HepG2 (cell line): ENCODE measurements around the gene AMBRA1. TPM values are rescaled to one million over a fixed set of nuclear protein-coding genes. Genes with fewer than 3 reads are reported as not detected.

Experiments
- ARHGAP35 ChIP-seq: sonication (generic); formaldehyde crosslinking; IDR thresholded peaks from 2 replicates; pipeline ENCODE4 v1.9.0; 2022; ENCODE audit warnings: mild to moderate bottlenecking, inconsistent platforms, moderate library complexity, missing genetic modification reagents, borderline replicate concordance
- ARNT ChIP-seq: fragments of 450-650 bp; IDR thresholded peaks from 2 replicates; pipeline ENCODE4 v1.6.1; 2017
- EHMT2 ChIP-seq: fragments of 200-600 bp; sonication (generic); IDR thresholded peaks from 2 replicates; pipeline ENCODE4 v1.7.0; 2017; ENCODE audit warnings: antibody characterized with exemption, low read depth, low read length, borderline replicate concordance
- HOXA7 ChIP-seq: sonication (generic); formaldehyde crosslinking; IDR thresholded peaks from 2 replicates; pipeline ENCODE4 v1.8.1; 2022; ENCODE audit warnings: mild to moderate bottlenecking, missing genetic modification reagents, moderate library complexity
- NFIB ChIP-seq: sonication (generic); formaldehyde crosslinking; IDR thresholded peaks from 2 replicates; pipeline ENCODE4 v1.9.0; 2021; ENCODE audit warnings: missing genetic modification reagents, mild to moderate bottlenecking, borderline replicate concordance
- NFYC ChIP-seq: IDR thresholded peaks from 2 replicates; pipeline ENCODE4 v1.6.1; 2016; ENCODE audit warnings: missing genetic modification reagents, missing compliant biosample characterization
- PRMT3 ChIP-seq: sonication (generic); formaldehyde crosslinking; IDR thresholded peaks from 2 replicates; pipeline ENCODE4 v1.8.1; 2022; ENCODE audit warnings: low read depth, mild to moderate bottlenecking, moderate library complexity, missing genetic modification reagents, borderline replicate concordance
- SMYD3 ChIP-seq: sonication (generic); formaldehyde crosslinking; IDR thresholded peaks from 2 replicates; pipeline ENCODE4 v1.8.1; 2023; ENCODE audit warnings: mild to moderate bottlenecking, missing genetic modification reagents
- SNAPC4 ChIP-seq: sonication (generic); formaldehyde crosslinking; IDR thresholded peaks from 2 replicates; pipeline ENCODE4 v1.4.0; 2020; ENCODE audit warnings: mild to moderate bottlenecking, missing genetic modification reagents
- ZNF12 ChIP-seq: sonication (generic); formaldehyde crosslinking; IDR thresholded peaks from 2 replicates; pipeline ENCODE4 v1.5.0; 2020; ENCODE audit warnings: missing genetic modification reagents
- ZNF24 ChIP-seq: fragments of 450-650 bp; IDR thresholded peaks from 2 replicates; pipeline ENCODE4 v1.6.1; 2017; ENCODE audit warnings: antibody characterized with exemption, mild to moderate bottlenecking
- ZNF513 ChIP-seq: sonication (generic); formaldehyde crosslinking; conservative IDR thresholded peaks from 2 replicates; pipeline ENCODE4 v1.5.0; 2020; ENCODE audit warnings: missing genetic modification reagents
- ZNF589 ChIP-seq: sonication (generic); formaldehyde crosslinking; conservative IDR thresholded peaks from 2 replicates; pipeline ENCODE4 v1.8.0; 2022; ENCODE audit warnings: mild to moderate bottlenecking, moderate library complexity, missing genetic modification reagents
- ZNF724P ChIP-seq: sonication (generic); formaldehyde crosslinking; IDR thresholded peaks from 2 replicates; pipeline ENCODE4 v1.8.0; 2022; ENCODE audit warnings: missing genetic modification reagents, borderline replicate concordance
- ZNF841 ChIP-seq: sonication (generic); formaldehyde crosslinking; IDR thresholded peaks from 2 replicates; pipeline ENCODE4 v1.8.1; 2023; ENCODE audit warnings: missing genetic modification reagents, borderline replicate concordance
- ZSCAN5A ChIP-seq: sonication (generic); formaldehyde crosslinking; IDR thresholded peaks from 2 replicates; pipeline ENCODE4 v1.8.0; 2022; ENCODE audit warnings: mild to moderate bottlenecking, missing genetic modification reagents, borderline replicate concordance
- polyA plus RNA-seq, 8 experiments: library from polyadenylated mRNA; depleted of rRNA in 3 of 8; stranded (reverse) in 7 of 8; unstranded in 1 of 8; fragments of >200 nt; fragmentation: Illumina TruSeq in 4 of 8; extraction: Trizol in 4 of 8; gene quantifications; 2 replicates each; pipeline versions ENCODE4 v1.2.1 to v1.2.3, GENCODE V29; 2011 to 2016; ENCODE audit warnings: low read depth in 4 of 8, missing spikeins in 1 of 8, mixed read lengths in 1 of 8; ENCODE audit not compliant: insufficient read depth in 1 of 8
- total RNA-seq, 5 experiments: library from RNA; depleted of rRNA; stranded (reverse); fragments of >200 nt; fragmentation: Illumina TruSeq; extraction: Trizol; gene quantifications; 2 replicates each; pipeline ENCODE4 v1.2.3, GENCODE V29; 2016; ENCODE audit warnings: low read depth in 1 of 5
- TF ChIP-seq, protein P1 (sequence below): sonication (generic); formaldehyde crosslinking; IDR thresholded peaks from 2 replicates; pipeline ENCODE4 v1.4.0; 2020; ENCODE audit warnings: missing genetic modification reagents, borderline replicate concordance

Gene AMBRA1
- total and polyA plus RNA-seq, 2 of the 13 experiments (the other 11 are each of a cell fraction or from before 2014, with no cell fraction given): 15.7 to 26.0 TPM

DNA sequence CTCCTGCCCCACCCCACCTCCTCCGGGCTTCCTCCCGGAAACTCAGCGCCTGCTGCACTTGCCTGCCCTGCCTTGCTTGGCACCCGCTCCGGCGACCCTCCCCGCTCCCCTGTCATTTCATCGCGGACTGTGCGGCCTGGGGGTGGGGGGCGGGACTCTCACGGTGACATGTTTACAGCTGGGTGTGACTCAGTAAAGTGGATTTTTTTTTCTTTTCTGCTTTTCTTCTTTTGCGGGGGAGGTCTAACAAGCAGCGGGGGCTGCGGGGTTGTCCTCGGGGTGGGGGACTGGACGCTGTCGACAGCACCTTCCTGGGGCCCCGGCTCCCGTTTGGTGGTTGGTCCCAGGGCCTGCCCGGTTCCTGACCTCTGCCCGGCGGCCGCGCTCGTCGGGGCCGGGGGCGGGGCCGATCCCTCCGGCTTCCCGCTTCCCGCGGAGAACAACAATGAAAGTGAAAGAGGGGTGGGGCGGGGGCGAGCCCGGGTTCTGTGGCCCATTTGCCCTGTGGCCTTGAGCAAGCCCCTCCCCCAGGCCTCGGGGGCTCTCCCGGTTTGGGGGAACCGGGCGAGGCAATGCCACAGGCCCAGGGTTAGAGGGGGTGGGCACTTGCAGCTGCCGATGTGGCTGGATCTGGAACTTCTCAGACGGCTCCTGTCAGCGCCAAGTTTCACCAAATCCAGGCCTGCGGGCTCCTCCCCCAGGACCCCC lies 213.3 kb downstream of the AMBRA1 start (continued):
- no peak for TF ChIP-seq ZSCAN5A
- no peak for TF ChIP-seq ARNT
- TF ChIP-seq SNAPC4: no peak
- TF ChIP-seq ZNF12: no peak
- TF ChIP-seq NFIB (CRISPR knock-in tag): no peak
- no peak for TF ChIP-seq NFYC (CRISPR knock-in tag)
- no peak for TF ChIP-seq EHMT2
- TF ChIP-seq, protein P1, sequence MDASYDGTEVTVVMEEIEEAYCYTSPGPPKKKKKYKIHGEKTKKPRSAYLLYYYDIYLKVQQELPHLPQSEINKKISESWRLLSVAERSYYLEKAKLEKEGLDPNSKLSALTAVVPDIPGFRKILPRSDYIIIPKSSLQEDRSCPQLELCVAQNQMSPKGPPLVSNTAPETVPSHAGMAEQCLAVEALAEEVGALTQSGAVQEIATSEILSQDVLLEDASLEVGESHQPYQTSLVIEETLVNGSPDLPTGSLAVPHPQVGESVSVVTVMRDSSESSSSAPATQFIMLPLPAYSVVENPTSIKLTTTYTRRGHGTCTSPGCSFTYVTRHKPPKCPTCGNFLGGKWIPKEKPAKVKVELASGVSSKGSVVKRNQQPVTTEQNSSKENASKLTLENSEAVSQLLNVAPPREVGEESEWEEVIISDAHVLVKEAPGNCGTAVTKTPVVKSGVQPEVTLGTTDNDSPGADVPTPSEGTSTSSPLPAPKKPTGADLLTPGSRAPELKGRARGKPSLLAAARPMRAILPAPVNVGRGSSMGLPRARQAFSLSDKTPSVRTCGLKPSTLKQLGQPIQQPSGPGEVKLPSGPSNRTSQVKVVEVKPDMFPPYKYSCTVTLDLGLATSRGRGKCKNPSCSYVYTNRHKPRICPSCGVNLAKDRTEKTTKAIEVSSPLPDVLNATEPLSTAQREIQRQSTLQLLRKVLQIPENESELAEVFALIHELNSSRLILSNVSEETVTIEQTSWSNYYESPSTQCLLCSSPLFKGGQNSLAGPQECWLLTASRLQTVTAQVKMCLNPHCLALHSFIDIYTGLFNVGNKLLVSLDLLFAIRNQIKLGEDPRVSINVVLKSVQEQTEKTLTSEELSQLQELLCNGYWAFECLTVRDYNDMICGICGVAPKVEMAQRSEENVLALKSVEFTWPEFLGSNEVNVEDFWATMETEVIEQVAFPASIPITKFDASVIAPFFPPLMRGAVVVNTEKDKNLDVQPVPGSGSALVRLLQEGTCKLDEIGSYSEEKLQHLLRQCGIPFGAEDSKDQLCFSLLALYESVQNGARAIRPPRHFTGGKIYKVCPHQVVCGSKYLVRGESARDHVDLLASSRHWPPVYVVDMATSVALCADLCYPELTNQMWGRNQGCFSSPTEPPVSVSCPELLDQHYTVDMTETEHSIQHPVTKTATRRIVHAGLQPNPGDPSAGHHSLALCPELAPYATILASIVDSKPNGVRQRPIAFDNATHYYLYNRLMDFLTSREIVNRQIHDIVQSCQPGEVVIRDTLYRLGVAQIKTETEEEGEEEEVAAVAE (CRISPR knock-in tag): no peak
- TF ChIP-seq ZNF24: no peak
- TF ChIP-seq ARHGAP35 (CRISPR knock-in tag): no peak
- TF ChIP-seq ZNF841 (CRISPR knock-in tag): no peak
- TF ChIP-seq ZNF724P: no peak
- no peak for TF ChIP-seq PRMT3 (CRISPR knock-in tag)
- TF ChIP-seq SMYD3 (CRISPR knock-in tag): no peak
- no peak for TF ChIP-seq ZNF589 (CRISPR knock-in tag)
- no peak for TF ChIP-seq HOXA7
- TF ChIP-seq ZNF513 (CRISPR knock-in tag): no peak
